Fibroblast of lung (primary cell): Measurements from ENCODE around the gene CMIP. TPM values are rescaled to one million over a fixed set of nuclear protein-coding genes. Genes with fewer than 3 reads are reported as not detected.

Source experiments
- DNase-seq, 2 donors: peaks; one replicate each; pipeline versions ENCODE4 v3.0.0 to v3.0.0-alpha.2; 2010; ENCODE audit warnings: low read depth in 2 of 2
- H2AFZ ChIP-seq: 2 replicates; pipeline ENCODE4 v1.5.1; 2012; ENCODE audit warnings: low read length, control low read depth, inconsistent platforms
- H3K27ac ChIP-seq: 2 replicates; pipeline ENCODE4 v1.5.1; 2011; ENCODE audit warnings: low read length, control low read depth; ENCODE audit not compliant: insufficient read depth
- H3K27me3 ChIP-seq: 2 replicates; pipeline ENCODE4 v1.5.1; 2011; ENCODE audit warnings: mild to moderate bottlenecking, low read length; ENCODE audit not compliant: control insufficient read depth, insufficient read depth
- H3K36me3 ChIP-seq: 2 replicates; pipeline ENCODE4 v1.5.1; 2011; ENCODE audit warnings: low read length; ENCODE audit not compliant: control insufficient read depth, insufficient read depth
- H3K4me1 ChIP-seq: 2 replicates; pipeline ENCODE4 v1.5.1; 2011; ENCODE audit warnings: low read length; ENCODE audit not compliant: control insufficient read depth, insufficient read depth; ENCODE audit errors: extremely low read depth
- H3K4me2 ChIP-seq: 2 replicates; pipeline ENCODE4 v1.5.1; 2011; ENCODE audit warnings: low read length, control low read depth; ENCODE audit not compliant: insufficient read depth; ENCODE audit errors: extremely low read depth
- H3K4me3 ChIP-seq, 4 experiments: fragments of 200-600 bp in 1 of 4; sonication (generic) in 1 of 4; replicated peaks in 1 of 4; 2 replicates each; pipeline ENCODE4 v1.5.1; 2011 to 2016; ENCODE audit warnings: low read length in 4 of 4, low read depth in 3 of 4, mild to moderate bottlenecking in 3 of 4, control low read depth in 2 of 4, inconsistent platforms in 1 of 4, mixed read lengths in 1 of 4; ENCODE audit not compliant: insufficient read depth in 1 of 4; ENCODE audit errors: control extremely low read depth in 1 of 4
- H3K79me2 ChIP-seq: 2 replicates; pipeline ENCODE4 v1.5.1; 2012; ENCODE audit warnings: mild to moderate bottlenecking, low read length, inconsistent platforms; ENCODE audit not compliant: control insufficient read depth, insufficient read depth
- H3K9ac ChIP-seq: 2 replicates; pipeline ENCODE4 v1.5.1; 2011; ENCODE audit warnings: mild to moderate bottlenecking, low read length, control low read depth; ENCODE audit not compliant: insufficient read depth
- H3K9me3 ChIP-seq: 2 replicates; pipeline ENCODE4 v1.5.1; 2012; ENCODE audit warnings: low read depth, low read length; ENCODE audit not compliant: control insufficient read depth, insufficient read depth
- H4K20me1 ChIP-seq: 2 replicates; pipeline ENCODE4 v1.5.1; 2011; ENCODE audit warnings: low read length; ENCODE audit not compliant: control insufficient read depth, insufficient read depth; ENCODE audit errors: extremely low read depth
- CTCF ChIP-seq, 2 donors: IDR thresholded peaks in 1 of 2; conservative IDR thresholded peaks in 1 of 2; 1 replicate in 1 of 2; 2 replicates in 1 of 2; pipeline ENCODE4 v1.5.1; 2011 to 2012; ENCODE audit warnings: low read length in 2 of 2, control low read depth in 1 of 2, inconsistent platforms in 1 of 2, low read depth in 1 of 2, mild to moderate bottlenecking in 1 of 2
- EZH2 ChIP-seq: IDR thresholded peaks from 2 replicates; pipeline ENCODE4 v1.5.1; 2012; ENCODE audit warnings: low read length, control low read depth, mild to moderate bottlenecking; ENCODE audit errors: missing control alignments
- polyA plus RNA-seq, 2 donors: library from polyadenylated mRNA; depleted of rRNA in 1 of 2; stranded (reverse) in 1 of 2; unstranded in 1 of 2; fragments of >200 nt; gene quantifications; 2 replicates each; pipeline ENCODE4 v1.2.1, GENCODE V29; 2011 to 2012; ENCODE audit warnings: missing spikeins in 1 of 2
- total RNA-seq: library from RNA; depleted of rRNA; stranded (reverse); fragments of >200 nt; gene quantifications from 2 replicates; pipeline ENCODE4 v1.2.1, GENCODE V29; 2014

Gene CMIP
- total and polyA plus RNA-seq, 2 donors (not counting 1 experiment from before 2014, with no cell fraction given), result 1.9 to 5.1 TPM

GRCh38 chr16:81639348-81639747 lies 194.7 kb downstream of the CMIP start:
- H3K36me3 ChIP-seq, result no peaks in the 10 kb centered on the region
- H3K9me3 ChIP-seq, result no peaks in the 10 kb centered on the region
- TF ChIP-seq EZH2, result no peak
- TF ChIP-seq CTCF (conservative IDR thresholded peaks at IDR 0.05 in 1 of 2, IDR thresholded peaks at IDR 0.05 in 1 of 2; ENCODE audit: low read depth in 1 of 2, low read length in 2 of 2), result no peak
- H3K4me2 ChIP-seq, result no peak overlapping the region
- no peak overlapping the region for H3K27ac ChIP-seq
- no peak overlapping the region for H3K9ac ChIP-seq
- no peaks in the 10 kb centered on the region for H3K4me1 ChIP-seq
- no peaks in the 10 kb centered on the region for H4K20me1 ChIP-seq
- no peaks in the 10 kb centered on the region for H3K27me3 ChIP-seq
- DNase-seq, result no peak
- H3K79me2 ChIP-seq, result no peaks in the 10 kb centered on the region
- H2AFZ ChIP-seq, result no peak overlapping the region
- no peak overlapping the region for H3K4me3 ChIP-seq

DNA sequence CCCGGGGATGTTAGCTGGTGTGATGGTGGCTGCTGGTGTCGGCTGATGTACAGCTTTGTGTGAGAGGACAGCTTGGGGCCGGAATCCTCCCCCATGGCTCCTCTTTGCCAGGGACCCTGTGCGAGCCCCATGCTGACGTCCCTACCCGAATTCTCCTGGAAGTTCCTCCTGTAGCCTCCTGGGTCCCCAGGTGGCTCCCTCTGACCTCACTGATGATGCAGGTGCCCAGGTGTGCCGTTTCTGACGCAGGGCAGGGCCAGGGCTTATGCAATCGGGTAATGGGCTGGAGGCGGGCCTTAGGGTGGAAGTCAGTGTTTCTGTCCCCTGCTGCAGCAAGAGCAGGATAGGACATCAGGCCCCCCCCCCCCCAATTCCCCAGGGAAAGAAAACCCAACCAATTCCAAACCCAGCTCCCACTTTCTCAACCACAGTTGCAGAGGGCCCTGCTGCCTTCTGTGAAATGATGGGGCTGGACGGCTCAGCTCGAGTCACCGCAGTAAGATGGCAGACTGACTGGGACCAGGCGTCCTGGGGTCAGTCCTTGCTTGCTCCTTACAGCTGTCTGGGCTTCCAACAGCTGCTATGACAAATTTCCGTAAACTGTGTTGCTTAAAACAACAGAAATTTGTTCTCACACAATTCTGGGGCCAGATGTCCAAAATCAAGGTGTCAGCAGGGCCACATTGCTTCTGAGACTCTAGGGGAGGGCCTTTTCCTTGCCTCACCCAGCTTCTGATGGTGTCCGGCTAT lies 195.5 kb downstream of the CMIP start:
- no peaks in the 10 kb centered on the region for H3K4me1 ChIP-seq
- H3K79me2 ChIP-seq, result no peaks in the 10 kb centered on the region
- no peaks in the 10 kb centered on the region for H4K20me1 ChIP-seq
- no peak overlapping the region for H3K9ac ChIP-seq
- no peaks in the 10 kb centered on the region for H3K36me3 ChIP-seq
- H2AFZ ChIP-seq, result no peak overlapping the region
- no peak overlapping the region for H3K4me2 ChIP-seq
- DNase-seq, result no peak
- no peaks in the 10 kb centered on the region for H3K9me3 ChIP-seq
- no peak for TF ChIP-seq CTCF (conservative IDR thresholded peaks at IDR 0.05 in 1 of 2, IDR thresholded peaks at IDR 0.05 in 1 of 2; ENCODE audit: low read depth in 1 of 2, low read length in 2 of 2)
- TF ChIP-seq EZH2, result no peak
- no peak overlapping the region for H3K27ac ChIP-seq
- no peak overlapping the region for H3K4me3 ChIP-seq
- H3K27me3 ChIP-seq, result no peaks in the 10 kb centered on the region

DNA sequence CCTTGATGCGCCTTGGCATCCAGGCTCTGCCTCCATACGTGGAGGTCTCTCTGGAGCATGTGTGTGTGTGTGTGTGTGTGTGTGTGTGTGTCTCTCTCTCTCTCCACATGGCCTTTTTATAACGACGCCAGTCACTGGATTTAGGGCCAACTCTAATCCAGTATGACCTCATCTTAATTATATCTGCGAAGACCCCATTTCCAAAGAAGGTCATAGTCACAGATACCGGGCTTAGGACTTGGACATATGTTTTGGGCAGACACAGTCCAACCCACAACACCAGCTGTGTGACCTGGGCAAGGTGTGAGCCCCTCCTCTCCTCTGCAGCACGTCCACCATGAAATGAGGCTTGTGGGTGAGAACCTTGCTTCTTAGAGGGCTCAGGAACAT lies 196.1 kb downstream of the CMIP start:
- Histone ChIP-seq H3K79me2 (no peaks in the 10 kb centered on the region), H3K4me3 (no peak overlapping the region), H4K20me1 (no peaks in the 10 kb centered on the region), H3K4me2 (no peak overlapping the region), H3K4me1 (no peaks in the 10 kb centered on the region), H3K27ac (no peak overlapping the region), H2AFZ (no peak overlapping the region), H3K9me3 (no peaks in the 10 kb centered on the region), H3K27me3 (no peaks in the 10 kb centered on the region), H3K36me3 (no peaks in the 10 kb centered on the region), H3K9ac (no peak overlapping the region)
- no peak for TF ChIP-seq CTCF (conservative IDR thresholded peaks at IDR 0.05 in 1 of 2, IDR thresholded peaks at IDR 0.05 in 1 of 2; ENCODE audit: low read depth in 1 of 2, low read length in 2 of 2)
- no peak for TF ChIP-seq EZH2
- DNase-seq, result no peak
